DMS153 treated with DMSO at 0.1 percent for 48 hours (cell line): ENCODE results near the gene FOSB.
A peak's percentile ranks its signal among the peaks of the same experiment; 100 is the strongest.

Experiments
- DNase-seq: peaks from one replicate; lab custom pipeline; 2025; ENCODE audit not compliant: unreplicated experiment; lab: John Stamatoyannopoulos, UW

The FOSB gene

GRCh38 chr19:45442408-45442777, 25.4 kb upstream of the FOSB start:
- DNase-seq = no peak

GRCh38 chr19:45442778-45443461, 24.9 kb upstream of the FOSB start:
- no peak for DNase-seq

GRCh38 chr19:45443462-45444317, 24.1 kb upstream of the FOSB start:
- peak; percentile 84 for DNase-seq

- peak; percentile 68 for DNase-seq
These were observed 23.3 kb upstream of the FOSB start for GRCh38 chr19:45444318-45445041.

- no peak for DNase-seq
These were observed 22.7 kb upstream of the FOSB start for GRCh38 chr19:45445139-45445538.

- DNase-seq = no peak
These were observed 21.5 kb upstream of the FOSB start for GRCh38 chr19:45446295-45446694.

- no peak for DNase-seq
These were observed 20.9 kb upstream of the FOSB start for GRCh38 chr19:45446944-45447343.

GRCh38 chr19:45448425-45448756, 19.4 kb upstream of the FOSB start:
- DNase-seq = no peak

- no peak for DNase-seq
These were observed 18.9 kb upstream of the FOSB start for GRCh38 chr19:45448887-45449299.

- no peak for DNase-seq
These were observed 17.8 kb upstream of the FOSB start for GRCh38 chr19:45450012-45450333.

- no peak for DNase-seq
These were observed 16.5 kb upstream of the FOSB start for GRCh38 chr19:45451131-45451849.

- no peak for DNase-seq
These were observed 15.9 kb upstream of the FOSB start for GRCh38 chr19:45451850-45452387.

- DNase-seq = peak; percentile 76
These were observed 11.9 kb upstream of the FOSB start for GRCh38 chr19:45455707-45456499.

GRCh38 chr19:45456500-45456815, 11.3 kb upstream of the FOSB start:
- no peak for DNase-seq

GRCh38 chr19:45457776-45458175, 10.0 kb upstream of the FOSB start:
- no peak for DNase-seq

- DNase-seq = no peak
These were observed 6.9 kb upstream of the FOSB start for GRCh38 chr19:45460807-45461347.

GRCh38 chr19:45462174-45462573, 5.6 kb upstream of the FOSB start:
- DNase-seq = no peak

- no peak for DNase-seq
These were observed 4.6 kb upstream of the FOSB start for GRCh38 chr19:45463241-45463640.

- no peak for DNase-seq
These were observed 3.5 kb upstream of the FOSB start for GRCh38 chr19:45464274-45464673.

- DNase-seq = no peak
These were observed 2.8 kb upstream of the FOSB start for GRCh38 chr19:45464852-45465441.
